ENCODE measurements around the gene CXorf65.
A peak's percentile ranks its signal among the peaks of the same experiment; 100 is the strongest.

Gene CXorf65

GRCh38 chrX:71107245-71107644, 705 bp upstream of the CXorf65 start:
- no peak for DNase-seq (ENCODE audit: low spot score)

GRCh38 chrX:71105628-71106027, 912 bp downstream of the CXorf65 start:
- no peak for DNase-seq (ENCODE audit: low spot score)

- peak; percentile 65 for DNase-seq (ENCODE audit: low spot score)
These were observed 3.2 kb downstream of the CXorf65 start for GRCh38 chrX:71103110-71103983.

GRCh38 chrX:71102292-71102691, 4.2 kb downstream of the CXorf65 start:
- no peak for DNase-seq (ENCODE audit: low spot score)

GRCh38 chrX:71100581-71101505, 5.7 kb downstream of the CXorf65 start:
- DNase-seq (ENCODE audit: low spot score), result no peak

- DNase-seq (ENCODE audit: low spot score), result no peak
These were observed 6.8 kb downstream of the CXorf65 start for GRCh38 chrX:71099736-71100135.

DNA sequence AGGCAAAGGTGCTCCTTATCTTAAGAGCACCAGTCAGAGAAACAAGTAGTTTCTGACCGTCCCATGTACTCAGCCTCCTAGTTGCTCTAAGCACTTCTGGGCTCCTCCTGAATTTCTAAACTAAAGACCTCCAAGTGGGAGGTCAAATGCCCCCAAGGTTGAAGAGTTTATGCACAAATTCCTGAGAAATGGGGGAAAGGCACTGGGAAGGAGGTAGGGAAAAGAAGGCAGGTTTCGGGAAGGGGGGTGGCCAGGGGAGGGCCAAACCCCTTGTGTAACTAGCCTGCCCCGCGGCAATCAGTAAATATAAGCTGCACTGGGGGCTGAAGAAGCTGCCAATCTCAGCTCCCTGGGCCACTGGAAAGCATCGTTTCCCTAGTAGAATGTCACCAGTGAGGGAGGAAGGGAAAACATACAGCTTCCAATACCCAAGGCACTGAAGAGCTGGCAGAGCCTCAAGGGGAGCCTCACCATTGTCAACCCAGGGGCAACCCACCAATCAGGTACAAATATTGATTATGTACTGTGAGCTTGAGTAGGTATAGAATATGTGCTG, 7.5 kb downstream of the CXorf65 start:
- DNase-seq (ENCODE audit: low spot score), result no peak

GRCh38 chrX:71098302-71098701, 8.2 kb downstream of the CXorf65 start:
- DNase-seq (ENCODE audit: low spot score), result peak; percentile 82

GRCh38 chrX:71096760-71097032, 9.8 kb downstream of the CXorf65 start:
- DNase-seq (ENCODE audit: low spot score), result no peak

DNA sequence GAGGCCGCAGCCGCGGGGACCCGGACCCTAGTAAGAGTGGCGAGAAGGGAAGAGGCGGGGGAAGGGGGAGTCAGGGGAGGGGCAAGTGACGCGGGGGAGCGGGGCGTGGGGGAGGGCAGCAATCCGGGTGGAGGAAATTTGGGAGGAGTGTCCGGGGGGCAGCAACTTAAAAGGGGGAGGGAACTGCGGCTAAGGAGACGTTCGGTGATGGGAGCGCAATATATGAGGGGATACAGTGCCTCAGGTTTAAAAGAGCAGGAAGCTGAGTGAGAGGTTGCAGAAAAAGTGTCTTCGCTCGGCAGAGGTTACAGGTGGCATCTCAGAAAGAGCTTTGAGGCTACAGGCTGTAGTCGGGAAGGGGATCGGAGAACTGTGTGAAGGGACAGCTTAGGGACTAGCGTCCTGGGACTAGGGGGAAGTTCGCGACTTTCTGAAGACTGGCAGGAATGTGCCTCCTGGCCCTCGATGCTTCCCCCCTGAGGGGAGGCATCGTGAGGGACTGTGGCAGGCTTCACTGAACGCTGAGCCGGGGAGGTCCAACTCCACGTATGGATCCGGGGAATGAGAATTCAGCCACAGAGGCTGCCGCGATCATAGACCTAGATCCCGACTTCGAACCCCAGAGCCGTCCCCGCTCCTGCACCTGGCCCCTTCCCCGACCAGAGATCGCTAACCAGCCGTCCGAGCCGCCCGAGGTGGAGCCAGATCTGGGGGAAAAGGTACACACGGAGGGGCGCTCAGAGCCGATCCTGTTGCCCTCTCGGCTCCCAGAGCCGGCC, 10.4 kb downstream of the CXorf65 start:
- no peak for DNase-seq (ENCODE audit: low spot score)

DNA sequence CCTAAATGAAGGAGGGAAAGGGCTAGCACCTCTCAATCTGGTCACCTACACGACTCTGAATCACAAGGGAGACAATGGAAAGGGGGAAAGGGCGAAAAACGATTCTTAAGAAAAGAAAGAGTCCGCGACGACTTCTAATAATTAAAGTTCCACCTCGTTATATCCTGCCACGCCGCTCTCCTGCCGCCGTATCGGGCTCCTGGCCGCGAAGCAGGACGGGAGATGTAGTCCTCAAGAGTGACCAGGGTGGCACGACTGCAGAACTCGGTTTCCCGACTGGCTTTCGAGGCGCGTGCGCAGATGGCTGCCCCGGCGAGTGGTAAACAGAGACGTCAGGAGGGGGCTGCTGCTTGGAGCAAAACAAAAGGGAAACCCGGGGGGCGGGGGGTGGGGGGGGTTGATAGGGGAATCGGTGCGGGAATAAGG, 11.0 kb downstream of the CXorf65 start, which contains the start of gene FOXO4:
FOXO4 (plus strand) TSS at position 297 of the 426 bp plus-strand sequence. CDS start 678 bp downstream, outside the sequence.
- DNase-seq (ENCODE audit: low spot score), result peak; percentile 91

DNA sequence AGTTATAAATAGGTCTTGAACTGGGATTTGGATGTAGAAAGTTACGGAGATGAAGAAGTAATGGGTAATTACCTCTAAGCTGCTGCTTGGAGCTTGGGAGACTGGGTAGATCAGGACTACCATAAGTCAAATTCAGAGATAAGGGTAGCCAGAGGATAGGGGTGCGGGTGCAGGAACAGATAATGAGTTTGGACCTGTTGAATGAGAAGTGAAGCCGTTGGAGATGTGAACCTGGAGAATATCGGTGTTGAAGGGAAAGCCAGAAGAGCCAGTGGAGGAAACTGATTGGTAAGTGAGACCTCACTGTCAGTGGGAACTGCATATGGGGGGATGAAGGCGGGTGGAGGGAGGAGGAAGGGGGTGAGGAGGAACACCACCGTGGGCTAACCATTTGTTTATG, 11.5 kb downstream of the CXorf65 start:
- no peak for DNase-seq (ENCODE audit: low spot score)

- DNase-seq (ENCODE audit: low spot score), result no peak
These were observed 15.3 kb downstream of the CXorf65 start for GRCh38 chrX:71091263-71091662.

DNA sequence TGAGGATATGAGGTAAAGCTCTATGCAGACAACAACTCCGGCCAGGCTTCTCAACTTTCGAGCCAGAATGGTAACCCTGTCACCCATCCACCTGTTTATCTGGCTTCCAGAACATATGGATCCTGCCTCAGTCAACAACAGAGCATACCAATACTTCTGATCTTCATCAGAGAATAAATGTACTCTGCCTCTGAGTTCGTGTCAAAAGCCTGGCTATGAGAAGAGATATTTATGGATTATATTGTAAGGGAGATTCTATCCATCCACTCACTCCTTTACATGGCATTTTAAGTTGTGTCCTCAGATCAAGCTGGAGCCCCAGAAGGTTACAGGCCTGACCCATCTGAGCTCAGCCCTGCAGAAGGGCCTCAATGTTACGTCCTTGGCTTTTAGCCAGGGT, 20.6 kb downstream of the CXorf65 start:
- no peak for DNase-seq (ENCODE audit: low spot score)

DNA sequence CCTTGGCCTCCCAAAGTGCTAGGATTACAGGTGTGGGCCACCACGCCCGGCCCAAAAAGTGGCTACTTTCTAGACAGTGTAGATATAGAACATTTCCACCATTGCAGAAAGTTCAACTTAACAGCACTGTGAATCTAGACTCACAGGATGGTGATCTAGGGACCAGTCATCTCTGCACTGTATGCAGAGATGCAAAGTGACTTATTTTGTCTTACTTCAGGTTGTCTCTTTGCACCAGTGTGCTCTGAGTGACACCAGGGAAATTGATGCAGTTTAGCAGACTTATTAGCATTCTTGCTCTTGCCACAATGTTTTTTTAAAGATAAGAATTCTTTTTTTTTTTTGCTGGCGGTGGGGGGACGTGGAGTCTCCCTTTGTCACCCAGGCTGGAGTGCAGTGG, 23.7 kb downstream of the CXorf65 start:
- DNase-seq (ENCODE audit: low spot score), result no peak

DNA sequence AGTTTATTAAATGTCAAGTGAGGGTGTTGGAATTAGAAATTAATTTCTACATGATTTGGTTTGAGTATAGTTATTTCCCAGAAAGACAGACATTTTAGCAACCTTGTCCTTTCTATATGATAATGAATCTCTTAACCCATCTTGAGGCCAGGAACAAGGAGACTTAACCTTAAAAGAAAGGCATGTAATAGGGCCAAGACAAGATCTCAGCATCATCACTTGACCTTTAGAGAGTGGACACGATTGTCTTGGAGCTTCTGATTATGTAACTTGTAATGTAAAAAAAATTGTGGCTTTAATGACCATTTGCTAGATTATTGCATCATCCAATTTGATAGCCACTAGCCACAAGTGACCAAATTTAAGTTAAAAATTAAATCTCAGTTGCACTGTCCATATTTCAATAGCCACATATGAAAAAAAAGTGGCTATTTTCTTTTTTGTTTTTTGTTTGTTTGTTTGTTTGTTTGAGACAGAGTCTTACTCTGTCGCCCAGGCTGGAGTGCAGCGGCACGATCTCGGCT, 24.4 kb downstream of the CXorf65 start:
- no peak for DNase-seq (ENCODE audit: low spot score)

GRCh38 chrX:71081330-71082123, 25.0 kb downstream of the CXorf65 start:
- DNase-seq (ENCODE audit: low spot score), result no peak

DNA sequence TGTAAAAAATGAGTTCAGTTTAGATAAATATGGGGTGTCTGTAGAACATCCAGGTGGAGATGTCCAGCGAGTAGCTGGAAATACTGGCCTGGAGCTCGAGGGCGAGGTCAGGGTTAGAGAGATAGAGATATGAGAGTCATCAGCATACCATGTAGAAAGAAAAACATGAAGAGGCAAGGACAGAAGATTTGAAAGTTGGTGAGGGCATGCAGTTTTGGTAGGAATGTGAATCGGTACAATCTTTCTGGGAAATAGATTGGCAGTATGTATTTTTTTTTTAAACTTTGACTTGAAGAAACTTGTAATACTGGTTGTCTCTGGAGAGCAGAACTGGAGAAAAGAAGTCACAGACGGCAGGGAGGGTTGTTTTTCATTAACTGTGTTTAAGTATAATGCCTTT, 36.0 kb downstream of the CXorf65 start:
- no peak for DNase-seq (ENCODE audit: low spot score)

- peak; percentile 90 for DNase-seq (ENCODE audit: low spot score)
These were observed 38.3 kb downstream of the CXorf65 start, which contains the start of gene SNX12 for GRCh38 chrX:71068044-71068918. SNX12 (minus strand) TSS chrX:71068334; CDS start chrX:71068306, 28 bp downstream.

GRCh38 chrX:71067712-71068043, 38.9 kb downstream of the CXorf65 start:
- no peak for DNase-seq (ENCODE audit: low spot score)

Measured in CD4-positive, alpha-beta T cell treated with Interleukin-6 at 100 ng/mL for 8 hours (primary cell).